ENCODE results near the gene SCAP. TPM values are rescaled to one million over a fixed set of nuclear protein-coding genes. Genes with fewer than 3 reads are reported as not detected.
"Not testable (repeated sequence)": the region's sequence is repeated elsewhere in the genome, so short reads cannot be mapped to it uniquely, and the experiment has no call there.

The SCAP gene
- polyA plus RNA-seq, 1 of the 3 experiments (the other 2 are of a cell fraction), result 28.0 TPM

- Histone ChIP-seq H3K79me2 (ENCODE audit: insufficient read depth) (peaks cover 91% of the 10 kb centered on the region), H3K27ac (ENCODE audit: low read depth in 2 of 2, low read length in 1 of 2) (no peak overlapping the region), H3K9ac (no peak overlapping the region), H3K36me3 (replicated peaks in 1 of 2; ENCODE audit: control insufficient read depth in 1 of 2, insufficient read depth in 2 of 2, low read length in 1 of 2) (peaks cover 0 to 5% of the 10 kb centered on the region in 2 experiments), H3K4me3 (ENCODE audit: low read depth in 2 of 2, low read length in 1 of 2) (no peak overlapping the region), H2AFZ (ENCODE audit: low read depth) (no peak overlapping the region), H3K4me2 (no peak overlapping the region), H3K9me2 (no peaks in the 10 kb centered on the region), H3F3A (replicated peaks; ENCODE audit: insufficient read depth) (no peaks in the 10 kb centered on the region), H3K4me1 (ENCODE audit: control insufficient read depth in 1 of 2, insufficient read depth in 2 of 2, low read depth in 1 of 2, low read length in 1 of 2) (no peaks in the 10 kb centered on the region), H3K27me3 (ENCODE audit: insufficient read depth) (no peaks in the 10 kb centered on the region), H4K20me1 (ENCODE audit: insufficient read depth) (peaks cover 11% of the 10 kb centered on the region; the same call in 1 of the 2 replicates), H3K9me3 (no peaks in the 10 kb centered on the region; the same call in 1 of the 2 replicates)
- DNase-seq, result no peak
- CTCF ChIA-PET, result interaction anchor here (0.7 kb wide), 1 partner anchor 42 kb away, joined by 3 read pairs; no protein-coding TSS in a partner anchor
- WGBS (ENCODE audit: low lambda C conversion rate), result 95% methylated on average over 1 of the region's 1 CpG
- no peak for TF ChIP-seq FOSL2 (IDR thresholded peaks at IDR 0.05; ENCODE audit: borderline replicate concordance, low read depth)
- TF ChIP-seq, protein P1, sequence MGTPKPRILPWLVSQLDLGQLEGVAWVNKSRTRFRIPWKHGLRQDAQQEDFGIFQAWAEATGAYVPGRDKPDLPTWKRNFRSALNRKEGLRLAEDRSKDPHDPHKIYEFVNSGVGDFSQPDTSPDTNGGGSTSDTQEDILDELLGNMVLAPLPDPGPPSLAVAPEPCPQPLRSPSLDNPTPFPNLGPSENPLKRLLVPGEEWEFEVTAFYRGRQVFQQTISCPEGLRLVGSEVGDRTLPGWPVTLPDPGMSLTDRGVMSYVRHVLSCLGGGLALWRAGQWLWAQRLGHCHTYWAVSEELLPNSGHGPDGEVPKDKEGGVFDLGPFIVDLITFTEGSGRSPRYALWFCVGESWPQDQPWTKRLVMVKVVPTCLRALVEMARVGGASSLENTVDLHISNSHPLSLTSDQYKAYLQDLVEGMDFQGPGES (IDR thresholded peaks at IDR 0.05; ENCODE audit: low read depth, low read length), result no peak
- TF ChIP-seq, protein P2, sequence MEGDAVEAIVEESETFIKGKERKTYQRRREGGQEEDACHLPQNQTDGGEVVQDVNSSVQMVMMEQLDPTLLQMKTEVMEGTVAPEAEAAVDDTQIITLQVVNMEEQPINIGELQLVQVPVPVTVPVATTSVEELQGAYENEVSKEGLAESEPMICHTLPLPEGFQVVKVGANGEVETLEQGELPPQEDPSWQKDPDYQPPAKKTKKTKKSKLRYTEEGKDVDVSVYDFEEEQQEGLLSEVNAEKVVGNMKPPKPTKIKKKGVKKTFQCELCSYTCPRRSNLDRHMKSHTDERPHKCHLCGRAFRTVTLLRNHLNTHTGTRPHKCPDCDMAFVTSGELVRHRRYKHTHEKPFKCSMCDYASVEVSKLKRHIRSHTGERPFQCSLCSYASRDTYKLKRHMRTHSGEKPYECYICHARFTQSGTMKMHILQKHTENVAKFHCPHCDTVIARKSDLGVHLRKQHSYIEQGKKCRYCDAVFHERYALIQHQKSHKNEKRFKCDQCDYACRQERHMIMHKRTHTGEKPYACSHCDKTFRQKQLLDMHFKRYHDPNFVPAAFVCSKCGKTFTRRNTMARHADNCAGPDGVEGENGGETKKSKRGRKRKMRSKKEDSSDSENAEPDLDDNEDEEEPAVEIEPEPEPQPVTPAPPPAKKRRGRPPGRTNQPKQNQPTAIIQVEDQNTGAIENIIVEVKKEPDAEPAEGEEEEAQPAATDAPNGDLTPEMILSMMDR (IDR thresholded peaks at IDR 0.05), result no peak
- TF ChIP-seq NRF1 (IDR thresholded peaks at IDR 0.05; ENCODE audit: low read depth, low read length), result no peak
- TF ChIP-seq SIN3A (IDR thresholded peaks at IDR 0.05; ENCODE audit: borderline replicate concordance, low read depth, low read length), result no peak
- no peak for TF ChIP-seq SMC3 (IDR thresholded peaks at IDR 0.05; ENCODE audit: low read depth, low read length)
- TF ChIP-seq TEAD4 (IDR thresholded peaks at IDR 0.05; ENCODE audit: borderline replicate concordance, insufficient read depth), result no peak
- POLR2A ChIA-PET, result no interaction called here
Measured at GRCh38 chr3:47464588-47464987, 11.2 kb downstream of the SCAP start.

- POLR2A ChIA-PET; H3K9me2 ChIP-seq; DNase-seq; H3K9ac ChIP-seq; H3K27me3 ChIP-seq (ENCODE audit: insufficient read depth); H3F3A ChIP-seq (replicated peaks; ENCODE audit: insufficient read depth); H3K4me1 ChIP-seq (ENCODE audit: control insufficient read depth in 1 of 2, insufficient read depth in 2 of 2, low read depth in 1 of 2, low read length in 1 of 2); H4K20me1 ChIP-seq (ENCODE audit: insufficient read depth); H3K27ac ChIP-seq (ENCODE audit: low read depth in 2 of 2, low read length in 1 of 2); H3K4me2 ChIP-seq; H3K9me3 ChIP-seq; H2AFZ ChIP-seq (ENCODE audit: low read depth); H3K36me3 ChIP-seq (replicated peaks in 1 of 2; ENCODE audit: control insufficient read depth in 1 of 2, insufficient read depth in 2 of 2, low read length in 1 of 2); H3K4me3 ChIP-seq (ENCODE audit: low read depth in 2 of 2, low read length in 1 of 2): not testable (repeated sequence)
- WGBS (ENCODE audit: low lambda C conversion rate), result 97% methylated on average over 9 of the region's 9 CpGs
- CTCF ChIA-PET, result interaction anchor here (0.6 to 1.1 kb wide), 2 partner anchors 38 to 1039 kb away, joined by 3 to 4 read pairs; no protein-coding TSS in a partner anchor
- peaks cover 82% of the 10 kb centered on the region for H3K79me2 ChIP-seq (ENCODE audit: insufficient read depth)
Measured at GRCh38 chr3:47459534-47460085, 16.1 kb downstream of the SCAP start.

- no peak for DNase-seq
- H3K4me2 ChIP-seq, result no peak overlapping the region
- H3K4me3 ChIP-seq (ENCODE audit: low read depth in 2 of 2, low read length in 1 of 2), result no peak overlapping the region
- POLR2A ChIA-PET, result no interaction called here
- no peaks in the 10 kb centered on the region for H3K9me2 ChIP-seq
- H3F3A ChIP-seq (replicated peaks; ENCODE audit: insufficient read depth), result no peaks in the 10 kb centered on the region
- no peaks in the 10 kb centered on the region for H3K36me3 ChIP-seq (replicated peaks in 1 of 2; ENCODE audit: control insufficient read depth in 1 of 2, insufficient read depth in 2 of 2, low read length in 1 of 2)
- H3K9ac ChIP-seq, result no peak overlapping the region
- H3K9me3 ChIP-seq, result no peaks in the 10 kb centered on the region
- H3K27ac ChIP-seq (ENCODE audit: low read depth in 2 of 2, low read length in 1 of 2), result no peak overlapping the region
- CTCF ChIA-PET, result interaction anchor here (1.0 to 1.9 kb wide), 4 partner anchors 18 to 37 kb away, joined by 3 to 4 read pairs (median 4); partner anchors contain the start of gene SCAP
- no peaks in the 10 kb centered on the region for H3K4me1 ChIP-seq (ENCODE audit: control insufficient read depth in 1 of 2, insufficient read depth in 2 of 2, low read depth in 1 of 2, low read length in 1 of 2)
- peaks cover 83% of the 10 kb centered on the region for H3K79me2 ChIP-seq (ENCODE audit: insufficient read depth)
- no peaks in the 10 kb centered on the region for H3K27me3 ChIP-seq (ENCODE audit: insufficient read depth)
- H4K20me1 ChIP-seq (ENCODE audit: insufficient read depth), result peaks cover 15% of the 10 kb centered on the region; the same call in 1 of the 2 replicates
- no peak overlapping the region for H2AFZ ChIP-seq (ENCODE audit: low read depth)
- TF ChIP-seq CHD2 (IDR thresholded peaks at IDR 0.05; ENCODE audit: low read length, partially characterized antibody), result no peak
- TF ChIP-seq FOXJ3 (CRISPR knock-in tag; IDR thresholded peaks at IDR 0.05), result no peak
- TF ChIP-seq FOXM1 (IDR thresholded peaks at IDR 0.05; ENCODE audit: low read depth), result no peak
- no peak for TF ChIP-seq TAF1 (IDR thresholded peaks at IDR 0.05; ENCODE audit: borderline replicate concordance, low read depth, low read length)
- TF ChIP-seq MEF2A (IDR thresholded peaks at IDR 0.05; ENCODE audit: borderline replicate concordance, low read depth), result no peak
- TF ChIP-seq NFIC (IDR thresholded peaks at IDR 0.05; ENCODE audit: borderline replicate concordance), result no peak
- TF ChIP-seq GABPA (IDR thresholded peaks at IDR 0.05; ENCODE audit: low read depth), result no peak
- no peak for TF ChIP-seq TCF12 (IDR thresholded peaks at IDR 0.05)
- no peak for TF ChIP-seq POLR2AphosphoS5 (IDR thresholded peaks at IDR 0.05; ENCODE audit: low read depth, low read length)
- no peak for TF ChIP-seq EZH2phosphoT487 (IDR thresholded peaks at IDR 0.05; ENCODE audit: borderline replicate concordance, low read depth)
- TF ChIP-seq, protein P2 (IDR thresholded peaks at IDR 0.05), result no peak
- TF ChIP-seq GATA2 (CRISPR knock-in tag; IDR thresholded peaks at IDR 0.05), result no peak
- TF ChIP-seq FOSL2 (IDR thresholded peaks at IDR 0.05; ENCODE audit: borderline replicate concordance, low read depth), result no peak
Measured at GRCh38 chr3:47456984-47457383, 18.8 kb downstream of the SCAP start.

All from SK-N-SH (cell line).